CD4-positive, alpha-beta T cell treated with Interleukin-12 subunit alpha and Interleukin-12 subunit beta, for 1 hour (primary cell): Measurements from ENCODE around the gene S100A8.
"Not testable (repeated sequence)": the region's sequence is repeated elsewhere in the genome, so short reads cannot be mapped to it uniquely, and the experiment has no call there.

Experiments used
- DNase-seq: peaks from one replicate; pipeline ENCODE4 v3.0.0-alpha.2; 2020

The S100A8 gene

GRCh38 chr1:153360592-153361479 is 30.0 kb downstream of the S100A8 start:
- no peak for DNase-seq

- DNase-seq, result no peak
Observed at GRCh38 chr1:153360190-153360589, 30.7 kb downstream of the S100A8 start.

GRCh38 chr1:153359241-153359640 is 31.6 kb downstream of the S100A8 start:
- no peak for DNase-seq

- no peak for DNase-seq
Observed at GRCh38 chr1:153358691-153358975, 32.2 kb downstream of the S100A8 start.

- DNase-seq, result no peak
Observed at GRCh38 chr1:153357853-153358690, 32.8 kb downstream of the S100A8 start, which contains the start of gene S100A9. TSS of gene S100A9 (plus strand) at chr1:153357854. CDS start at chr1:153358284, 430 bp downstream.

GRCh38 chr1:153357076-153357852 is 33.6 kb downstream of the S100A8 start:
- peak; percentile 15 for DNase-seq

GRCh38 chr1:153356392-153357075 is 34.3 kb downstream of the S100A8 start:
- no peak for DNase-seq

- DNase-seq, result peak; percentile 44
Observed at GRCh38 chr1:153355445-153356071, 35.3 kb downstream of the S100A8 start.

- no peak for DNase-seq
Observed at GRCh38 chr1:153354515-153355193, 36.2 kb downstream of the S100A8 start.

GRCh38 chr1:153353226-153353947 is 37.5 kb downstream of the S100A8 start:
- DNase-seq, result no peak

- peak; percentile 66 for DNase-seq
Observed at GRCh38 chr1:153352523-153352922, 38.4 kb downstream of the S100A8 start.

- DNase-seq, result no peak
Observed at GRCh38 chr1:153350321-153350957, 40.4 kb downstream of the S100A8 start.

GRCh38 chr1:153349363-153350320 is 41.2 kb downstream of the S100A8 start:
- no peak for DNase-seq

GRCh38 chr1:153348511-153349362 is 42.1 kb downstream of the S100A8 start, which contains the start of gene PGLYRP4:
TSS of gene PGLYRP4 (minus strand) at chr1:153348841. CDS start at chr1:153347932, 909 bp downstream.
- DNase-seq, result no peak

- DNase-seq, result no peak
Observed at GRCh38 chr1:153347856-153348255, 43.0 kb downstream of the S100A8 start.

- DNase-seq, result not testable (repeated sequence)
Observed at GRCh38 chr1:153347049-153347448, 43.8 kb downstream of the S100A8 start.

GRCh38 chr1:153346077-153346723 is 44.7 kb downstream of the S100A8 start:
- DNase-seq, result no peak
